ENCODE data around the gene TPRA1.
"Not testable (repeated sequence)": the region's sequence is repeated elsewhere in the genome, so short reads cannot be mapped to it uniquely, and the experiment has no call there.

TPRA1 gene

GRCh38 chr3:127616836-127617605, 26.5 kb upstream of the TPRA1 start:
- DNase-seq (ENCODE audit: low read depth, low spot score): no peak

DNA sequence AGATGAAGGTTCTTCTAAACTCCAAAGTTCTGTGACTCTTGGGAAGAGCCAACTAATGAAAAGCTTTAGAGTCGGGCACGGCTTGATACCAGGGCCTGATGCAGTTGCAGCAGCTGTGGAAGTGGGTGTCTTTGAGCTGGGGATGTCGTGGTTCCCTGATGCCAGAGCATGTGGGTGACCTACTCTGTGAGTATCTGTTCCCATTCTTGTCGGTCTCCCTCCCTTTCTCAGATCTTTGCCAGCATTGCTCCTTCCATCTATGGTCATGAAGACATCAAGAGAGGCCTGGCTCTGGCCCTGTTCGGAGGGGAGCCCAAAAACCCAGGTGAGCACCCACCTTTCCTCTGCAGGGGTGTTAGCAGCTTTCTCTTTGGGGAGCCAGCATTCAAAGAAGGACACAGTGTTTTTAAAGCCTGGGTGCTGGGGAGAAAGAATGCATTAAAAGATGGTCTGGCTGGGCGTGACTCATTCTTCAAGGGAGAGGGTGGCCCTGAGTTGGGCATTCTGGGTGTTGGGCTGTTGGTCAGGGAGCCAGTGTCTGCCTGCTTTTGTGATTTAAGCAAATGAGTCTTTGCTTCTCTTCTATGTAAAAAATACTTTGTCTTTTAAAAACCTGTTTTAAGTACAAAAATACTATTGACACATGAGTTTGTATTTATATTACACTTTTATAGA, 25.2 kb upstream of the TPRA1 start:
- DNase-seq (ENCODE audit: low read depth, low spot score): no peak

DNA sequence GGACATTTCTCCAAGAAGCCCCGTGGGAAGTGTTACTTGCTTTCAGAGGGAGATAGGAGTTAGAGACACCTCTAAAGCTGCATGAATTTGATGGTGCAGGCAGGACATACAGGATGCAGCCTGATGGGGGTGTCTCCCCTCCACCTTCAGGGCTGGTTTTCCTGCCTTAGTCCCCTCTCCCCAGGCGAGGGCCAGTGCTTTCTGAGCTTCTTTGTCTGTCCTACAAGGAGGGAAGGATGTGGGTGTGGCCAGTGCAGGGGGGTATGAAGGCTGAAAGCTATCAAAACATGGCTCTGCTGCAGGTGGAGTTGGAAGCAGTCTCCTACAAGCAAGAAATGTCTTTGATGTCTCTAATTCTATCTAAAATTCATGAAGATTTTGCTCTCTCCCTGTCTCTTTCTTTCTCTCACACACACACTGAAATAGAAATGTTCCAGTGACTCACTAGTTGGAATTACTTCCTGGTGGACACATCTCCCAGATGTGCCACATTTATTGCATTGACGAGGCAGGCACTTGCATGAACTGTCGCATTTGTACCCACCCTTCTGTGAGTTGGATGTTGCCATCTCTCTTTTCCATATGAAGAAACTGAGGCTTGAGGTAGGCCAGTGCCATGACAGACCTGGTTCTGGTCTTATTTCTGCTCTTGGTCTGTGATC, 24.5 kb upstream of the TPRA1 start:
- DNase-seq (ENCODE audit: low read depth, low spot score): no peak

DNA sequence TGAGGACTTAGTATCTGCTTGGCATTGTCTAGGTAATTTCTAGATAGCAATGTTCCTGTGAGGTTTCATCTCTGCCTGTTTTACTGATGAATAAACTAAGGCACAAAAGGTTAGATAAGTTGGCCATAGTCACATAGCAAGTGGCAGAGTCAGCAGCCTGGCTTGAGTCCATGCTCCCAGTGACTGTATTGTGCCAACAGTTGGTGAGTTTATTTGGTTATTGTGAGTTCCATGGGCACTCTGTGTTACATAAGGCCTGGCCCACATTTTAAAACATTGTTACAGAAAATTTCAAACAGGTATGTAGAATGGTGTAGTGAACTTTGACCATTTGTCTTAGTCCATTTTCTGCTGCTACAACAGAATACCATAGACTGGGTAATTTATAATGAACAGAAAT, 22.9 kb upstream of the TPRA1 start:
- no peak for DNase-seq (ENCODE audit: low read depth, low spot score)

- no peak for DNase-seq (ENCODE audit: low read depth, low spot score)
Measured at GRCh38 chr3:127612966-127613365, 22.4 kb upstream of the TPRA1 start.

DNA sequence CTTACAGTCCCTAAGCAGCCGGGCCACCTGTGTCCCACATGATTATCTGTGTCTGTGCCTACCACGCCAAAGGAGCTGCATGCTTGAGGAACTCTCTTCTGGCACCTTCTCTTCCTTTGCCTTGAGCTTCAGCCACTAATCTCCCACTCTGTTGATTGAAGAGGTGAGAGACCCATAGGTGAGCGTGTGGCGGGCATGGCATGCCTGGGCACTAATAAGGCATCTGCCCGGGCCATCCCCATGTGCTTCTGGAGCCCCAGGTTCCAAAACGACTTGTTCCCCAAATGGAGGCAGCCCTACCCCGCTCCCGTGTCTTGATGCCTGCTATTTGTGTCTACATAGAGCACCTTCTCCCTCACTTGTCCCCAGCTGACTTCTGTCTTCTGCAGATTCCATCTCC, 20.7 kb upstream of the TPRA1 start:
- no peak for DNase-seq (ENCODE audit: low read depth, low spot score)

DNA sequence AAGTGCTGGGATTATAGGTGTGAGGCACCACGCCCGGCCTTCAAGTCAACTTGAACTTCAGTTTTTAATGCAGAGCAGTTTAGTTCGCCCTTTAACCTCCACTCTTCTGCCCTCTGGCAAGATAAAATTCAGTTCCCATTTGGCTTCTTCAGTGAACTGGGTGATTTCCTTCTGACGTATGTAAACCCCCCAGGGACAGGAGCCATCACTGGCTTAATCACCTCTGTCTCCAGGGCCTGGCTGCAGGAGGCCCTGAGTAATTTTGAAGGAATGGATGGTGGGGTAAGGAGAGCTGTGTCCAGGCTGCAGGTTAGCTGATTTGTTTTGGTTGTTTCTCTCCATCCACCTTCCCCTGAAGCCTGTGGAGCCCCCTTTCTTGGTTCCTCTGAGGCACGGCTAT, 19.6 kb upstream of the TPRA1 start:
- no peak for DNase-seq (ENCODE audit: low read depth, low spot score)

GRCh38 chr3:127608362-127608718, 17.8 kb upstream of the TPRA1 start:
- no peak for DNase-seq (ENCODE audit: low read depth, low spot score)

DNA sequence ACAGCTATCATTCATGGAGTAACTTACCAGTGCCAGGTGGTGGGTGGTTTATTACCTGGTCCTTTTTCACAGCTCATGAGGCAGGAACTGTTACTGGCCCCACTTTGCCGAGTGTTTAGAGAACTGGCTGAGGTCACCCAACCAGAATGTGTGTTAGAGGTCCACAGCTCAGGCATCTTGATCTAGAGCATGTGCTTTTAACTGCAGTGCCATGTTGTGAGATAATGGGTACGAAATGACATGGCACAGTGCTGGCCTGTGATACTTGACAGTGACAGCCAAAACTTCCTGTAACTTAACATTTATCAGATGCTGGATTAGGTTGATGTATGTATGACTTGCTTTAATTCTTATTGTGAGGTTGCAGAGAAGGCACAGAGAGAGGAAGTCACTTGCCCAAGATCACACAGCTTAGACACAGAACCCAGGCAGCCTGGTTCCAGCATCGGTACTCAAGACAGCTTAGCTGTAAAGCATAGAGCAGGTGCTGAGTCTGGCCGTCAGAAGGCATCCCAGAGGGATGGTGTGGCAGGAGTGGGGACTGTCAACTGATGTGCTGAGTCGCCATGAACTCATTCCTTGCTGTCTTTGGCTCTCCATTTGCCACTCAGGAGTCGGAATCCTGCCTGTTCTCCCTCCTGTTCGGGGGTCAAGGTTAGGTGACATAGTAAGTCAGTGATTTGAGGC, 17.3 kb upstream of the TPRA1 start:
- no peak for DNase-seq (ENCODE audit: low read depth, low spot score)

DNA sequence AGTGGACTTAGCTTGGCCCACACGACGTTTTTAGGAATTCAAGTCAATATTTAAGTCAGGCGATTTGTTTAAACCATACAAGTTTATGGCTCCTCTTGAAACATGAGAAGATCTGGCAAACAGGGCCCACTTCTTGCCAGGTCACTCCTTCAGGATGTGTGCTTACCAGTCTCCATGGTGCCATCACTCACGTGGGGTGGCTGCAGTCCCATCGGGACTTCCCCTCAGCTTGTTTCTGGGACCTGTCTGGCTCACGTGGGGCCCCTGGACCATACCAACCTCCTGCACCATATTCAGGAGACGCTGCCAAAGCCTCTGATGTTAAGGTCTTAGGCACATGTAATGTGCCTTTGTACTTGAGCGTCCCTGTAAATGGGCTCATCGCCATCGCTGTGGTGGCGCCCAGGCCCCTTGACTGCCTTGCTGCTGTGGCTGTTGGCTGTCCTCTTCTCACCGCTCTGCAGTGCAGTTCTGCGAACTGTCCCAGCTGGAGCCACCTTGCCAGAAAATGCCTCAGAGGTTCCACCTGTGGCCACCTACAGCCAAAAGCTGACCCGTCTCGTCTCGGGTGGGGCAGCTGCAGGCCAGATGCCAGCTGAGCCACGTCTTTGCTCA, 16.6 kb upstream of the TPRA1 start:
- DNase-seq (ENCODE audit: low read depth, low spot score): no peak

- no peak for DNase-seq (ENCODE audit: low read depth, low spot score)
Measured at GRCh38 chr3:127606086-127606805, 15.7 kb upstream of the TPRA1 start.

DNA sequence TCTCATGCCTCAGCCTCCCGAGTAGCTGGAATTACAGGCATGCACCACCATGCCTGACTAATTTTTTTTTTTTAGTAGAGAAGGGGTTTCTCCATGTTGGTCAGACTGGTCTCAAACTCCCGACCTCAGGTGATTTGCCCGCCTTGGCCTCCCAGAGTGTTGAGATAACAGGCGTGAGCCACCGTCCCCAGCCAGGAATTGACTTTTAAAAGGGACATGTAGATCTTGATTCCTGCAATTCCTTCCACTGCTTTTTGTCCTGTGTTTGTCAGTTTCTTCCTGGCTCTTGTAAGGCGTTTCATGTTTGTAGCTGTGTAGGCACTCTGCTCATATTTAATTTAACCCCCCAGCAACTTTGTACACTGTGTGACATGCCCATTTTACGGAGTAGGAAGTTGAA, 15.0 kb upstream of the TPRA1 start:
- not testable (repeated sequence) for DNase-seq (ENCODE audit: low read depth, low spot score)

DNA sequence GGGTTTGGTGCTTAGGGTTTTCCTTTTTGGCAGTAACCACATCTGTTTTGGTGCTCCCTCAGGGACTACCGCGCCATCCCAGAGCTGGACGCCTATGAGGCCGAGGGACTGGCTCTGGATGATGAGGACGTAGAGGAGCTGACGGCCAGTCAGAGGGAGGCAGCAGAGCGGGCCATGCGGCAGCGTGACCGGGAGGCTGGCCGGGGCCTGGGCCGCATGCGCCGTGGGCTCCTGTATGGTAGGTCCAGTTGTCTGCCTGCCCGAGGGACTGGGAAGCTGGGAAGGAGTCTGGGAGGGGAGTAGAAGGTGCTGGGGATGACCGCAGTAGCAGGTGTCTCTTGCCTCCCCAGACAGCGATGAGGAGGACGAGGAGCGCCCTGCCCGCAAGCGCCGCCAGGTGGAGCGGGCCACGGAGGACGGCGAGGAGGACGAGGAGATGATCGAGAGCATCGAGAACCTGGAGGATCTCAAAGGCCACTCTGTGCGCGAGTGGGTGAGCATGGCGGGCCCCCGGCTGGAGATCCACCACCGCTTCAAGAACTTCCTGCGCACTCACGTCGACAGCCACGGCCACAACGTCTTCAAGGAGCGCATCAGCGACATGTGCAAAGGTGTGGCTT, 14.1 kb upstream of the TPRA1 start:
- no peak for DNase-seq (ENCODE audit: low read depth, low spot score)

DNA sequence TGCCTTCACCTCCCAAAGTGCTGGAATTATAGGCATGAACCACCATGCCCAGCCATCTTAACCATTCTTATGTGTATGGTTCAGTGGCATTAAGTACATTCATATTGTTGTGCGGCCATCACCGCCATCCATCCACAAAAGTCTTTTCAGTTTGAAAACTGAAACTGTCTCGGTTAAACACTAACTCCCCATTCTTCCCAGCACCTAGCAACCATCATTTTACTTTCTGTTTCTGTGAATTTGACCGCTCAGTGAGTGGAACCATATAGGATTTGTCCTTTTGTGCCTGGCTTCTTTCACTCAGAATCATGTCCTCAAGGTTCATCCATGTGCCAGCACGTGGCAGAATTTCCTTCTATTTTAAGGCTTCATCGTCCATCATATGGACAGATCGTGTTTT, 13.5 kb upstream of the TPRA1 start:
- DNase-seq (ENCODE audit: low read depth, low spot score): no peak

DNA sequence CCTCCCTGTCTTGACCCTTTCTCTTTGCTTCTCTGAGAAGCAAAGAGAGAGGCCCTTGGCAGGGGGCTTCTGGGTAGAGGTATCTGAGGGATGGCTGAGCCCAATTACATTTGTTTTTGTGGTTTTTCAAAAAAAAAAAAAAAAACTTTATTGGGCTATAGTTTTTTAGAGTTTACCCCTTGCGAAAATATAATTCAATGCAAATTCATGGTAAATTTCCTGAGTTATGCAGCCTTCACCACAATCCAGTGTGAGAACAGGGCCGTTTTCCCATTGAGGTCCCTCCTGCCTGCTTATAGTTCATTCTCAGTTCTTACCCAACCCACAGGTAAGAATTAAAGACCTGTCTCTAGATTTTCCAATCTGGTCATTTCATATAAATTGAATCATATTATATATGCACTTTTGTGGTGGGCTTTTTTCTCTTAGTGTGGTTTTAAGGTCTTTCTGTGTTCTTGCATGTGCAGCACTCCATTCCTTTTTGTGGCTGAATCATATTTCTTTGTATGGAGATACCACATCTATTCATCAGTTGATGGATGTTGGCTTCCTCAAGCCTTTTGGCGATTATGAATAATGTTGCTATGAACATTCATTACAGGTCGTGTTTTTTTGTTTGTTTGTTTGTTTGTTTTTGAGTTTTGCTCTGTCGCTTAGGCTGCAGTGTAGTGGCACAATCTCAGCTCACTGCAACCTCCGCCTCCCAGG, 10.4 kb upstream of the TPRA1 start:
- no peak for DNase-seq (ENCODE audit: low read depth, low spot score)

GRCh38 chr3:127598841-127599570, 8.5 kb upstream of the TPRA1 start:
- no peak for DNase-seq (ENCODE audit: low read depth, low spot score)

DNA sequence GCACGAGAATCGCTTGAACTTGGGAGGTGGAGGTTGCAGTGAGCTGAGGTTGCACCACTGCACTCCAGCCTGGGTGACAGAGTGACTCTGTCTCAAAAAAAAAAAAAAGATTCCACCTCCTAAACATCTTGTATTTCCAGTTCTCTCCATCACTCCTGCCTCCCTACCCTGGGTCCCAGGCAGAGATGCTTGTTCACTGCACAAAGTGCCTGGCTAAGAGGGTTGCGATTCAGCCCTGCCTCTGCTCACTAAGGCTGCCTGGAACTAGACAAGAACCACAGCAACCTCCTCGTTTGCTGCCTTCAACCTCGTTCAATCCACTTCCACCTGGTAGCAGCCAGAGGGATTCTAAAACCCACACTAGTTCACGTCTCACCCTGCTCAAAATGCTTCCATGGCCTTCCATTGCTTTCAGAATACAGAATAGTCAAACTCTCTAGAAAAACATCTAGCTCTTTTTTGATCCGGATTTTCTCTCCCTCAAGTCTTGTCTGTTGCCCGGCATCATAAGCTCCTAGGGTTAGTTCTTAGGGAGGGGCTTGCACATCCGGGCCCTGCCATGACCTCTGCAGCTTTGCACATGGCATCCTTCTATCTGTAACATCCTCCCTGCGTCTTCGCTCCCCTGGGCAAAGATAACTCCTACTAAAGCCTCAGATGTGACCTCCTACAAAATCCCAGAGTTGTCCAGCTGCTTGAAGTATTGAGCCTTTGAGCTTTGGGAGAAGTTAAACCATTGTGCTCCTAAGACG, 6.7 kb upstream of the TPRA1 start:
- no peak for DNase-seq (ENCODE audit: low read depth, low spot score)

DNA sequence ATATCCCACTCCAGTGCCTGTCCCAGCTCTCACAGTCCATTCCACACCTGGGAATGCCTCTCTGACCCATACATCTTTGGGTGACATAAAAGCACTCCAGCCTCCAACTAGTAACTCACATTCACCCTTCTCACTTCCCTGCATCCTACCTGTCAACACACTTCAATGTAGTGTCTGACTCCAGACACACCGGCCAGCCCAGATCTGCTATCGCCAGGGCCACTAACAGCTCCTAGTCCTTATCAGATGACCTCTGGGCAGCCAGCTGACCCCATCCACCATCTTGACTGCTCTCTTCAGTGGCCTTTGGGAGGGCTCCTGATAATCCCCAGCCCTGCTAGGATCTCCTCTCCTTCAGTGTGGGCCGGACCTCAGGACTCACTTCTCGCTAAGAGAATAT, 4.8 kb upstream of the TPRA1 start:
- DNase-seq (ENCODE audit: low read depth, low spot score): no peak

DNA sequence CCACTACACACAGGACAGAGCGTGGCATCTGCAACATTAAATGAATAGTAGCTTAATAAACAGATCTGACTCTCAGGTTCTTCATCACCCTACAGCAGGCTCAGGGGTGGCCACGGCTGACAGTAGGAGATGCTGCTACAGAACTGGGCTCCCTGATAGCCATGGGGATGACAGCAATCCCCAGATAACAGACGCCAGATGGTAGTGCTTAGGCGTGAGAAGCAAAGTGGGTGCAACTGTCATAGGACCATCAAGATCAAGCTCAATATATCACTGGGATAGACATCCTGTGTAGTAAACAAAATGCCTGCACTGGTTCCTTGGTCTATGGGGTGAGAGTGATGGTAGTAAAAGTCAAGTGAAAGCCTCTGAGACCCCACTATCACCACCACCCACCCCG, 2.6 kb upstream of the TPRA1 start:
- no peak for DNase-seq (ENCODE audit: low read depth, low spot score)

Data from iPS DF 19.7 (cell line).